OCI-LY3 (cell line): Measurements from ENCODE around the gene ONECUT1.

Experiments
- H2AFZ ChIP-seq: fragments of 200-600, 300-600 bp; shearing (Covaris generic); 2 replicates; pipeline ENCODE4 v1.6.0; 2014; ENCODE audit warnings: antibody characterized with exemption, low read depth, low read length
- H3K27ac ChIP-seq: fragments of 200-600, 300-600 bp; sonication (generic); 2 replicates; pipeline ENCODE4 v1.5.1; 2014; ENCODE audit warnings: mild to moderate bottlenecking, low read length, moderate library complexity, mixed read lengths
- H3K27me3 ChIP-seq: fragments of 200-600, 300-600 bp; sonication (generic); 2 replicates; pipeline ENCODE4 v1.6.1; 2014; ENCODE audit warnings: low read depth, low read length, mixed read lengths
- H3K36me3 ChIP-seq: fragments of 200-600, 300-600 bp; sonication (generic); replicated peaks from 2 replicates; pipeline ENCODE3; 2014; ENCODE audit warnings: low read depth, low read length, mixed read lengths
- H3K4me1 ChIP-seq: fragments of 300-600, 200-600 bp; sonication (generic); 2 replicates; pipeline ENCODE4 v1.6.1; 2014; ENCODE audit warnings: low read length, mixed read lengths
- H3K4me2 ChIP-seq: fragments of 200-600, 300-600 bp; sonication (generic); 2 replicates; pipeline ENCODE4 v1.6.1; 2014; ENCODE audit warnings: low read length, mixed read lengths
- H3K4me3 ChIP-seq: fragments of 300-600, 200-600 bp; sonication (generic); 2 replicates; pipeline ENCODE4 v1.5.1; 2014; ENCODE audit warnings: antibody characterized with exemption, mild to moderate bottlenecking, low read length, moderate library complexity
- H3K79me2 ChIP-seq: fragments of 300-600, 200-600 bp; shearing (Covaris generic); 2 replicates; pipeline ENCODE4 v1.6.1; 2014; ENCODE audit warnings: mild to moderate bottlenecking, low read length, mixed read lengths
- H3K9ac ChIP-seq: fragments of 300-600, 200-600 bp; shearing (Covaris generic); 2 replicates; pipeline ENCODE4 v1.6.0; 2014; ENCODE audit warnings: mild to moderate bottlenecking, low read length, moderate library complexity
- H3K9me3 ChIP-seq: fragments of 200-600, 300-600 bp; shearing (Covaris generic); 2 replicates; pipeline ENCODE4 v1.6.1; 2014; ENCODE audit warnings: low read length, mixed read lengths; ENCODE audit not compliant: insufficient read depth
- H4K20me1 ChIP-seq: fragments of 200-600, 300-600 bp; sonication (generic); 2 replicates; pipeline ENCODE4 v1.6.1; 2016; ENCODE audit warnings: low read length, mixed read lengths; ENCODE audit not compliant: insufficient read depth
- CTCF ChIP-seq: fragments of 200-600, 300-600 bp; sonication (generic); IDR thresholded peaks from 2 replicates; pipeline ENCODE4 v1.5.1; 2014; ENCODE audit warnings: antibody characterized with exemption, low read length, low read depth
- EZH2phosphoT487 ChIP-seq: fragments of 200-600 bp; shearing (Covaris generic); IDR thresholded peaks from 2 replicates; pipeline ENCODE4 v1.6.1; 2018; ENCODE audit warnings: antibody characterized with exemption, mixed run types, low read depth

Gene ONECUT1

DNA sequence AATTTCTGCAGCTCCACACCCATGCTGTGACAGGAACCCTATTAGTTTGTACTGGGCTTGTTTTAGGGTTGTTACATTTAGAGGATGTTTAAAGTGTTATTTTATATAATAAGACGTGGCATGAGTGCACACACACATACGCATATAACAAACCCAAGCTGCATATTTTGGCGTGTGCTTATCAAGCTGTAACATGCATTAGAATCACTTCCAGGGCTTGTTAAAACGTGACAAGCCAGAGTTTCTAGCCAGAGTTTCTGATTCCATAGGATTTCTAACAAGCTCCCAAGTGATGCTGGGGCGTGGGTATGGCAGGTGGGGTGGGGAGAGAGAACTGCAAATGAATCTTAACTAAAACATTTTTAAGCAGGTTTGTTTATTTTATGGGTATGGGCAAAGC, 17.4 kb downstream of the ONECUT1 start:
- Histone ChIP-seq H3K27me3 (peaks cover 31% of the 10 kb centered on the region), H4K20me1 (no peaks in the 10 kb centered on the region), H3K9me3 (no peaks in the 10 kb centered on the region), H2AFZ (no peak overlapping the region), H3K4me1 (no peaks in the 10 kb centered on the region), H3K4me3 (no peak overlapping the region), H3K9ac (no peak overlapping the region), H3K27ac (no peak overlapping the region), H3K79me2 (no peaks in the 10 kb centered on the region), H3K36me3 (no peaks in the 10 kb centered on the region), H3K4me2 (no peak overlapping the region)
- TF ChIP-seq CTCF = no peak

- no peak overlapping the region for H3K4me2 ChIP-seq
These were observed 24.4 kb downstream of the ONECUT1 start for GRCh38 chr15:52765785-52766184.

DNA sequence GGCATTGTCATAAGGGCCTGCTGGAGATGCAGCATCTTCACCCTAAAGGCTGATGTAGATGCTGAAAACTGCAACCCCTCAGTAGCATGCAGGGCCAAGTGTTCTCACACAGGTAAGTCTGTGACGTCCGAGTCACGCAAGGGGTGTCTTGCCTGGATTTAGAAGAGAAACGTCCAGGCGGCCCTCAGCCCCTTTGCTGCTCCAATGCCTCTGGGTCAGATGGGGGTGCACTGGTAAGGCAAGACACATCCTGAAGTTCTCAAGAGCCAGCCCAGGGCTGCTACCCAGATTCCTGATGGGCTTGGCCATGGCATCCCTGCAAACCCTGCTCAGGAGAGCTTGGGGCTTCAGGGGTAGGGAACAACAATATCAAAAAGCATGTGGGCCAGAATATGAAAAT, 25.4 kb downstream of the ONECUT1 start:
- TF ChIP-seq EZH2phosphoT487 = no peak
- no peak for TF ChIP-seq CTCF
- no peak overlapping the region for H3K9ac ChIP-seq
- H2AFZ ChIP-seq = no peak overlapping the region
- H3K27me3 ChIP-seq = 0 out of 2 replicates have a peak, but pooled peaks cover 16% of the 10 kb centered on the region
- H4K20me1 ChIP-seq = no peaks in the 10 kb centered on the region
- no peak overlapping the region for H3K27ac ChIP-seq
- H3K36me3 ChIP-seq = no peaks in the 10 kb centered on the region
- H3K4me2 ChIP-seq = no peak overlapping the region
- no peak overlapping the region for H3K4me3 ChIP-seq
- peaks cover 7% of the 10 kb centered on the region for H3K4me1 ChIP-seq
- no peaks in the 10 kb centered on the region for H3K79me2 ChIP-seq
- H3K9me3 ChIP-seq = no peaks in the 10 kb centered on the region

More at GRCh38 chr15:52765785-52766184, 24.4 kb downstream of the ONECUT1 start:
- no peak for TF ChIP-seq EZH2phosphoT487
- peak; percentile 27; the same call in 1 of the 2 replicates for TF ChIP-seq CTCF
- Histone ChIP-seq H3K9me3 (no peaks in the 10 kb centered on the region), H4K20me1 (no peaks in the 10 kb centered on the region), H3K27me3 (0 out of 2 replicates have a peak, but pooled peaks cover 16% of the 10 kb centered on the region), H3K79me2 (no peaks in the 10 kb centered on the region), H3K4me1 (no peaks in the 10 kb centered on the region), H3K36me3 (no peaks in the 10 kb centered on the region), H3K9ac (no peak overlapping the region), H3K27ac (no peak overlapping the region), H2AFZ (no peak overlapping the region), H3K4me3 (no peak overlapping the region)

GRCh38 chr15:52762621-52763020, 27.5 kb downstream of the ONECUT1 start:
- peaks cover 7% of the 10 kb centered on the region for H3K4me1 ChIP-seq
- peaks cover 10% of the 10 kb centered on the region; the same call in 1 of the 2 replicates for H3K27me3 ChIP-seq
- no peaks in the 10 kb centered on the region for H4K20me1 ChIP-seq
- no peak overlapping the region for H3K9ac ChIP-seq
- no peak overlapping the region for H3K4me3 ChIP-seq
- no peaks in the 10 kb centered on the region for H3K79me2 ChIP-seq
- no peaks in the 10 kb centered on the region for H3K36me3 ChIP-seq
- TF ChIP-seq EZH2phosphoT487 = no peak
- TF ChIP-seq CTCF = no peak
- no peaks in the 10 kb centered on the region for H3K9me3 ChIP-seq
- H3K27ac ChIP-seq = no peak overlapping the region
- H2AFZ ChIP-seq = no peak overlapping the region
- no peak overlapping the region for H3K4me2 ChIP-seq
